Ectodermal cell (in vitro differentiated cells): ENCODE measurements around the gene MYO9B.

ENCODE experiments used
- H3K27ac ChIP-seq: 2 replicates; pipeline ENCODE4 v1.7.0; 2013; ENCODE audit warnings: mild to moderate bottlenecking, low read depth, low read length; ENCODE audit not compliant: insufficient read depth, poor library complexity, severe bottlenecking
- H3K27me3 ChIP-seq: 2 replicates; pipeline ENCODE4 v1.7.0; 2013; ENCODE audit warnings: mild to moderate bottlenecking, low read length; ENCODE audit not compliant: insufficient read depth, control insufficient read depth, poor library complexity, severe bottlenecking
- H3K36me3 ChIP-seq: one replicate; pipeline ENCODE4 v1.7.0; 2013; ENCODE audit warnings: low read length; ENCODE audit not compliant: control insufficient read depth, insufficient read depth
- H3K4me1 ChIP-seq: one replicate; pipeline ENCODE4 v1.7.0; 2013; ENCODE audit warnings: low read length; ENCODE audit not compliant: control insufficient read depth, insufficient read depth
- H3K4me3 ChIP-seq: 2 replicates; pipeline ENCODE4 v1.7.0; 2013; ENCODE audit warnings: low read depth, low read length, control low read depth; ENCODE audit not compliant: insufficient read depth
- H3K9me3 ChIP-seq: 2 replicates; pipeline ENCODE4 v1.7.0; 2013; ENCODE audit warnings: mild to moderate bottlenecking, low read length, moderate library complexity; ENCODE audit not compliant: control insufficient read depth
- WGBS, 2 experiments: methylation state at CpG; one replicate each; pipeline ENCODE4 v1.1.7; 2013; ENCODE audit warnings: missing lambda C conversion rate in 2 of 2; 5-methylcytosine and 5-hydroxymethylcytosine counted together

Gene MYO9B

DNA sequence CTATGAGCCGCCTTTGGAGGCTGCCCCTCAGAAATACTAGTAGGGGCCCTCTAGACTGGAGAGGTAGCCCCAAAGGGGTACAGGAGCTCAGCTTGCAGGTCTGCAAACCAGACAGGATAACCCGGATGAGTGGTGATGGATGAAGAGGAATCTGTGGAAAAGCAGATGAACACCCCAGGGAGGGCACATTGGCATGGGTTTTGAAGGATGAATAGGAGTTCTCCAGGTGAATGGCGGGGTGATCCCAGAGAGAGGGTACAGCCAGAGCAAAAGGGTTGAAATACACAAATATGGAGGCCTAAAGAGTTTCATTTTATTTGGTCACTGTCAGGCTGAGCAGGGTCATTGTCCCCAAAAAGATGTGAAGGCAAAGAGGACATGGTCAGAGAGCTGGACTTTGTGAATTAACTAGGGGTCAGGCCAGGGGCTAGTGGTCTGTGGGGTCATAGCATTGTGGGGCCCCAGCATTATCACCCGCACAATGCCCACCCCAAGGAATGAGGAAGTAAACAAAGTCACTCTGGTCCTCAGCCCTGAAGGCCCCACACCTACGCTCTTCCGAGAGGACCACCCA is 165.3 kb downstream of the MYO9B start:
- WGBS, 2 experiments: 95 to 96% methylated on average over 6 of the region's 6 CpGs
- Histone ChIP-seq H3K27me3 (no peaks in the 10 kb centered on the region), H3K27ac (peak overlapping the region; percentile 17), H3K9me3 (no peaks in the 10 kb centered on the region), H3K4me1 (peaks cover 16% of the 10 kb centered on the region), H3K4me3 (no peak overlapping the region), H3K36me3 (peaks cover 9% of the 10 kb centered on the region)

DNA sequence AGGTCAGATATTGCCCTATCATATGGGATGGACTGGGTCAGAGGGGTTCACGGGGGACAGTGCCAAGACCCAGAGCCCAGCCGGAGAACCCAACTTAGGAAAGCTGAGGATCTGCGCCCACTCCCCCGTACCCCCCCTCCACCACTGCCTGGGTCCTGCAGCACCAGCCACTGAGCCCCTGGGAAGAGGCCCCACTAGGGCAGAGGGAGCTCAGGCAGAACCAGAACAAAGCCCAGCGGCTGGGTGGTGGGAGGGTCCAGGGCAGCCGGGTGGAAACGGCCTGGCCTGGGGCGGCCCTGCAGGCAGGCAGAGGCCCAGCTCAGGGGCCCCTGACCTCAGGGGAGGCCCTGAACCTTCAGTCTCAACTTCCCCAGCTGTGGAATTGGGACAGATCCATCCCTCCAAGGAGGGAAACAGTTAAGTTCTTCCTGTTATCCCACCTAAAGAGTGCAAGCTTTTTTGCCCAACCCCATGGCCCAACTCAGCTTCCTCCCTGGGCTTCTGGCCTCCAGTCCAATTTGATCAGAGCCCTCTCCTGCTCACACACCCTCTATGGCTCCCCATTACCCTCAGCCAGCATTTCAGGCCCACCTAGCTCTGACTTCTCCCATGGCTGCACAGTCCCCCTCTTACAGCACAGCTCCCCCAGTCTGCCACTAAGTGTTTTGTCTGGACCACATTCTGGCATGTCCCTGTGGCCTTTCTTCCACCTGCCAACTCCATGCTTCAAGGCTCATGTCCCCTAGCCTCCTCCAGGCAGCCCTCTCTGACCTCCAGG is 167.0 kb downstream of the MYO9B start:
- peaks cover 9% of the 10 kb centered on the region for H3K36me3 ChIP-seq
- no peak overlapping the region for H3K27ac ChIP-seq
- 62 to 66% methylated on average over 8 of the region's 8 CpGs for WGBS, 2 experiments
- H3K4me1 ChIP-seq: peaks cover 29% of the 10 kb centered on the region
- no peaks in the 10 kb centered on the region for H3K9me3 ChIP-seq
- H3K27me3 ChIP-seq: no peaks in the 10 kb centered on the region
- H3K4me3 ChIP-seq: no peak overlapping the region

- WGBS, 2 experiments: 39 to 40% methylated on average over 8 of the region's 8 CpGs
- peaks cover 6% of the 10 kb centered on the region for H3K36me3 ChIP-seq
- no peak overlapping the region for H3K27ac ChIP-seq
- peak overlapping the region; percentile 72 for H3K4me3 ChIP-seq
- no peaks in the 10 kb centered on the region for H3K9me3 ChIP-seq
- H3K27me3 ChIP-seq: no peaks in the 10 kb centered on the region
- peaks cover 36% of the 10 kb centered on the region for H3K4me1 ChIP-seq
Measured at GRCh38 chr19:17243211-17243829, 167.7 kb downstream of the MYO9B start.

DNA sequence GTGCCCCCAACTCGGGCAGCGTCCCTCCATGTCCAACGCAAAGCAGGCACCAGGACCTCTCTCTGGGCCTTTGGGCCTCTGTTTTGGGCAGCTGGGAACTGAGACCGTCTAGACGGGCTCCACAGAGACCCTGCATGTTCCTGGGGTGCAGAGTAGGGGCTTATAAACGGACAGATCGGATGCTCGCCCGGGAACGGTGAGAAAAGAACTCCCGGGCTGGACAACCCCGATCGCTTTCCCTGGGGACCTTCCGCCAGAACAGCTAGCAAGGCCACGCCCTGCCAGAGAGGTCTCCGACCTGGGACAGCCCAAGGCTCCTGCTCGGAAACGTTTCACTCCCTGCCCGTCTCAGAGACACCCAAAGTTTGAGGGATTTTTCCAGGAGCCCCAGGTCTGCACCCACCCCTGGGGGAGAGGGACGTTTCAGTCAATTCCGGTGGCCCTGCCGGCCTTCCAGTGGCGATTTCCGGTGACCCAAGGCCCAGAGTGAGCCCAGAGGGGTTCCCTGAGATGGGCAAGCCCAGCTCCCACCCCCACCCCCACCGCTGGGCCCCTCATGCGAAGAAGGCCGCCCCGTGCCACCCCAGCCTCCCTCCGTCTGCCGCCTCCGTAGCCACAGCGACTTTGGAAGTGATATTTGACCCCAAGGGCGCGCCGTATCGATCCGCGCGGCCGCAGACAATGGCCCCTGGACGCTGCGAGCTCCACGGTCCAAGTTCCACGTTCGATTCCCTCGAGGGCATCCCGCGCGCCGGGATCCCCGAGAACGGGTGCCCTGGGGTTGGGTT is 168.4 kb downstream of the MYO9B start:
- Histone ChIP-seq H3K4me1 (peaks cover 36% of the 10 kb centered on the region), H3K36me3 (no peaks in the 10 kb centered on the region), H3K4me3 (peak overlapping the region; percentile 72), H3K27me3 (no peaks in the 10 kb centered on the region), H3K9me3 (no peaks in the 10 kb centered on the region), H3K27ac (no peak overlapping the region)
- WGBS, 2 experiments: 1 to 2% methylated on average over 52 of the region's 52 CpGs

DNA sequence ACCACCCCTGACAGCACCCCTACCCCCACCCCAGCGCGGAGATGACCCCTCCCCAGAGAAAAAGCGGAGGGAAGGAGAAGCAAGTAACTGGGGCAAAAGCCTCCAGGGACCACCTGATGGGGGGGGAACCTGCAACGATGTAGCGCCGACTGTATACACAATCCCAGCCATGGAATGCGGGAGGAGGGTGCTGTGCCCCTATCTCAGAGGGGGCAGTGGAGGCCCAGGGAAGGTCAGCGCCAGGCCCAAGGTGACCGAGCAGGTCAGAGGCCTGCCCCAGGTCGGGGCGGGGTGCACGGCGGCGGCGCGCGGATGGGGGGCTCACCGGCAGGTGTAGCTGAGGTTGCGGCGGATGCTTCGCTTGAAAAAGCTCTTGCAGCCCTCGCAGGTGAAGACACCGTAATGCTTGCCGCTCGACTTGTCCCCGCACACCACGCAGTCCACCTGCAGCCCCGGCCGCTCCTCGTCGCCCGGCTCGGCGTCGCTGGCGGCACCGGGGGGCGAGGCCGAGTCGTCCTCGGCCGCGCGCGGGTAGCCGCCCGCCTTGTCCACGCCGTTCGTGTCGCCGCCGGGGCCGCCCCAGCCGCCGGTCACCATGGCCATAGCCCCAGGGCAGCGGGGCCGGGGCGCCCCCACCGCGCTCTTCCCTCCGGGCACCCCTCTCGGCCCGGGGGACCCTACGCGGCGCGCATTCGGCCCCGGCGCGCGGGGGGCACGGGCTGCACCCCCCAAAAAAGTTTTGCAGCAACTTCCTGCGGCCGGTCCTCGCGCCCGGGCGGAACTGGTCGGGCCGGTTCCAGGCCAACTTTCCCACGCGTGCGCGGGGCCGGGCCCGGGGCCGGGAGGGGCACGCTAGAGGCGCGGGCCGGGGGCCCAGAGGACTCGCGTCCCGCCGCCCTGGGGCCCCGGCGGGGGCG is 169.3 kb downstream of the MYO9B start:
- no peak overlapping the region for H3K27ac ChIP-seq
- H3K9me3 ChIP-seq: no peaks in the 10 kb centered on the region
- no peaks in the 10 kb centered on the region for H3K27me3 ChIP-seq
- H3K36me3 ChIP-seq: no peaks in the 10 kb centered on the region
- H3K4me3 ChIP-seq: peak overlapping the region; percentile 72
- WGBS, 2 experiments: 0% methylated on average over 100 of the region's 100 CpGs
- H3K4me1 ChIP-seq: peaks cover 35% of the 10 kb centered on the region

- WGBS, 2 experiments: 0% methylated on average over 72 of the region's 72 CpGs
- Histone ChIP-seq H3K4me1 (peaks cover 29% of the 10 kb centered on the region), H3K27me3 (no peaks in the 10 kb centered on the region), H3K27ac (peak within 1 kb of the TSS; percentile 89), H3K9me3 (no peaks in the 10 kb centered on the region), H3K36me3 (no peaks in the 10 kb centered on the region), H3K4me3 (peak within 1 kb of the TSS; percentile 72)
Measured at GRCh38 chr19:17245535-17245984, 170.0 kb downstream of the MYO9B start, which contains the start of gene NR2F6. NR2F6 (minus strand) TSS chr19:17245919; CDS start chr19:17245220, 699 bp downstream.

- Histone ChIP-seq H3K4me3 (peak overlapping the region; percentile 36), H3K9me3 (no peaks in the 10 kb centered on the region), H3K27ac (peak overlapping the region; percentile 89), H3K27me3 (no peaks in the 10 kb centered on the region), H3K36me3 (no peaks in the 10 kb centered on the region), H3K4me1 (peaks cover 24% of the 10 kb centered on the region)
- WGBS, 2 experiments: 16 to 17% methylated on average over 21 of the region's 21 CpGs
Measured at GRCh38 chr19:17246681-17247425, 171.3 kb downstream of the MYO9B start.

DNA sequence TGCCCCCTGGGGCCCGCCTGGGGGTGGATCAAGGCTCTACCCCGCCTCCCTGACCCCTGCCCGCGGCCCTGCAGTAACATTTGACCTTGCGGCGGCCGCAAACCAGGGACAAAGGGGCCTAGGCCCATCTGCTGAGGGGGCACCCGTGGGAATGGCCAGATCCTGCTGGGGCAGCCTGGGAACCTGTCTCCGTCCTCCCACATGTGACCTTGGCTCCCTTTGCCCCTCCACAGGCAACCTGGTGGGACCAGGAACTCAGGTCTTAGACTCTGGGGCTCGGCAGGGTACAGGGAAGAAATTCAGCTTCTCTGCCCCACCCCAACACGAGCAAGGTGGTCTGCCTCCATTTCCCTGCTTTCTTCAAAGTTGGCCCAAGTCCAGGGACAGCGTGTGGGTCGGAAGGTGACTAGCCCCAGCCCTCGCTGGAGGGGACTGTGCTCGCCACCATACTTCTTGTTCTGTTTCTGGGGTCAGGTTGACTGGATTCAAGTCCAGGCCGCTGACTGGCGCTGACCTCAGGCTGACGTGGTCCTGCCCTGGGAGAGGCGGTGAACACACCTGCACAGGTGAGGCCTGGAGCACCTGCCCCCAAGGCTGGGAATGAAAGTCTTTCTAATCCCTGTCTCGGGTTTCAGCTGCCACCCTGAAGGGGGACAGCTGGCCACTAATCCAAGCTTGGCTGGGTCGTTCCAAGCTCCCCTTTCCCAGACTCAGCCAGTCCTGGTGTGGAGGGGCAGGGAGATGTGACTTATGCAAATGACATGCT is 172.6 kb downstream of the MYO9B start:
- no peaks in the 10 kb centered on the region for H3K36me3 ChIP-seq
- 40 to 42% methylated on average over 21 of the region's 21 CpGs for WGBS, 2 experiments
- H3K27ac ChIP-seq: no peak overlapping the region
- no peak overlapping the region for H3K4me3 ChIP-seq
- no peaks in the 10 kb centered on the region for H3K27me3 ChIP-seq
- H3K9me3 ChIP-seq: no peaks in the 10 kb centered on the region
- peaks cover 24% of the 10 kb centered on the region for H3K4me1 ChIP-seq
